ENCODE results near the gene DUSP10. TPM values are rescaled to one million over a fixed set of nuclear protein-coding genes. Genes with fewer than 3 reads are reported as not detected.

DUSP10 gene
- total RNA-seq, 1 donor from 2014 or later, result 3.5 TPM

DNA sequence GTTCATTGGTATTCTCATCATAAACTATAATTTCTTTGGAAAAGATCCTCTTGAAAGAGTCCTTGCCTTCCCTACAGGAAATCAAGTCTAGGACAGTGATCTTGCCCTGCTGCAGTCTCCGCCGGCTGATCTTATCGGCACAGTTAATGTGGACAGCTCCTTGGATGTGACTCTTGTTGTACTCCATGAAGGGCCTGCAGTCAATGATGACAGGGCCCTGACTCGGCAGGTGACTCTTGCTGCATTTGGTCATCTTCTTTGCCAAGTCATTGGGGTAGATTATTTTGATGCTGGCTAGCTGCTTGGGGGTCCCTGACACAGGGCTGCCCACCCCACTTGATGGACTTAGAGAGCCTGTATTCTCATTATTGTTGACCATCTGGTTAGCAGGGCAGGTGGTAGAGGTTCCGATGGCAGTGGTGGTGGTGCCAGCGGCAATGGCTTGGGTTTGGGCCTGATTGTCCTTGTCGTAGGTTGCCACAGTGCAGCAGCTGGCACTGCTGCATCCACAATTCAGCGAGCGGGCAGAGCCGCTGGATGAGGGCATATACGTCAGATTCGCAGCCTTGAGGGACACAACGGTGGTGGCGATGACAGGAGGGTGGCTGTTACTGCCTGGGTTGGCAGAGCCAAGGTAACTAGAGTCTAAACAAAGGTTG is 2.7 kb downstream of the DUSP10 start:
- DNase-seq (no peak), ATAC-seq (no peak)
- intact Hi-C loops (cut with micrococcal nuclease), result loop anchor here (10.0 kb wide), 1 partner anchor 174 kb away; no protein-coding TSS in a partner anchor

DNA sequence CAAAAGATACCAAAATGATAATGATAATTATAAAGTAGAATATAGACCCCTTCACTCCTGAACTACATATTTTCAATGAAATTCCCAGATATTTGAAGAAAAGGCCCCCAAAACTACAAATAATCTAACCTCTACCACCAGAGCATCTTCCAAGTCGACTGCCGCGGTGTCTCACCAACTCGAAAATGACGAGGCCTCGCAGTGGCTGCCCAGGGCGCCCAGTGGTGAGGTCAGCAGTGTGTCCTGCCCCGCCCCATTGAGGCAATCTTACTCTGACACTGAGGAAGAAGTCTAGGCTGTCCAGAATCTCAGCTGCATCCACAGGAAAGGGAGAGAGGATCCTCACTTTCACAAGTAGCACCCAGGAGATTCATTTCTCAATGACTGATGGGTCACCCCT is 5.2 kb downstream of the DUSP10 start:
- ATAC-seq, result no peak
- DNase-seq, result no peak
- intact Hi-C loops (cut with micrococcal nuclease), result loop anchor here (10.0 kb wide), 1 partner anchor 172 kb away; no protein-coding TSS in a partner anchor

DNA sequence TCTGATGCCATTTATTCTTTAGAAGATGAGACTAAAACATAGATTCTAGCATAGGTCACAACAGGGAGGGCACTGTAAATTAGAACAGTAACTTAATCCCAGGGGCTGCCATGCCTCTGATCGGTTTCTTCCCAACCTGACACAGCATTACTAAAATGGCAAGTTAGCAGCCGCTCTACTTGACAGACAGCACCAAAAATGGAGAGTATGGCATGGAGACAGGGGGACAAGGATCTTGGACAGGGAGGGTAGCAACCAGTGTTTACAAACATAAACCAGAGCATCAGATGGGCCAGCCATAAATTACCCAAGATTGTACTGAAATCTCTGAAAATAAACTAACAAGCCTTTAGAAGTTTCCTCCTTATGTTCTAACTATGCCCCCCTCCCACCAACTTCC is 5.9 kb downstream of the DUSP10 start:
- peak; percentile 32 for ATAC-seq
- intact Hi-C loops (cut with micrococcal nuclease), result loop anchor here (10.0 kb wide), 1 partner anchor 171 kb away; no protein-coding TSS in a partner anchor

DNA sequence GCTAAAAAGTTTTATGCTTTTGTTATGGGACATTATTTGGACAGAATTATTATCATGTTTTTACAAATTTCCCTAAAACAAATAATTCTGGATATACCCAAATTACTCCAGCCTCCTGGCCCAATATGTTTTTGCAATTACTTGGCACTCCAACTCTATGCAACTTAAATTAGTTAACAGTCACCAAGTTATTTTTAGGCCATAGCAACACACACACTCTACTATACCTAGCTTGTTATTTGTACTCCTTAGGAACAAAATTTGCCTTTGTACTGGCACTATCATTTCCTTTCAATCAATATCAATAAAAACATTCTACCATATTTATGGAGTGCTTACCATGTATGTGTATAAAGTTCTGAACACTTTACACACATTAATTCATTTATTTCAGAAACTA is 7.7 kb downstream of the DUSP10 start:
- no peak for DNase-seq
- intact Hi-C loops (cut with micrococcal nuclease), result loop anchor here (10.0 kb wide), 1 partner anchor 169 kb away; no protein-coding TSS in a partner anchor
- peak; percentile 83 for ATAC-seq

More for the DNA sequence above, 5.9 kb downstream of the DUSP10 start:
- DNase-seq, result no peak

DNA sequence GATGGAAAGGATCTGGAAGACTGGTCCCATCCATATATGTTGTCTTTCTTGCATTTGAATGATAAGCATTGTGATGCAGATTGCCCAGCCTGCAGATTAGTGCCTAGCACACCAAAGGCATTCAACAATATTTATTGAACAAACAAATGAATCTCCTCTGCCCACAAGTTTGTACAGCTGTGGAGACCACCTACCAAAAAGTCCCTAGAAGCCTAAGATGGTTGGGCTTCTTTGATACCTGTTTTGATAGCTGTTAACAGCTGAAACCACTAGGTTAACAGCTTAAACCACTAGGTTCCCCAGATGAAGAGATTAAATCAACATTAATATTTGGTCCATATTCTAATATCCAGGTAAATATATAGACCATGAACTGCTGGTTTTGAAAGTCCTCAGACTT is 9.8 kb downstream of the DUSP10 start:
- intact Hi-C loops (cut with micrococcal nuclease), result loop anchor here (10.0 kb wide), 1 partner anchor 167 kb away; no protein-coding TSS in a partner anchor
- ATAC-seq, result no peak
- DNase-seq, result no peak

DNA sequence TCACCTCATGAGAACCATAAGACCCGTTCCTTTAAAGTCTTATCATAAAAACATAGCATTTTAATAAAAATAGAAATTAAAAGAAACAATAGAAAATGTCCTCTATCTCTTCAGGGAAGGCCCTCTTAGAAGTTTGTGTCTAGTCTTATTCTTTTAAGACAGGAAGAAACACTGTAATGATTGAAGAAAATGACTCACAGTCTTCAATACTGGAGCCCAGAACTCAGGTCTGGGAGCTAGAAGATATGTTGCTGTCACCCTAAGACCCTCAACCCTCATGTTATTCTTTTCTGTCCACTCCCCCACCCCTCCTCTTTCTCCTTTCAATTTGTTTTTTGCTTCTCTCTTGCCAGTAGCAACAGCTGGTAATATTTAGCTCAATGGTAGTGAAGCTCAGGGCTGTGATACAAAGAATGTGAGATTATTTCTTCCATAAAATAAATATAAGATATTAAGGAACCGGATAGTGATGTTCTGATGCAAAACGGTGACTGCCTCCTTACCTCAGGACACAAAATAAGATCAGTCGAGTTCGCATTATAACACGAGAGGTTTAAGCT is 12.0 kb downstream of the DUSP10 start:
- ATAC-seq (no peak), DNase-seq (no peak)
- intact Hi-C loops (cut with micrococcal nuclease), result loop anchor here (10.0 kb wide), 1 partner anchor 165 kb away; no protein-coding TSS in a partner anchor

DNA sequence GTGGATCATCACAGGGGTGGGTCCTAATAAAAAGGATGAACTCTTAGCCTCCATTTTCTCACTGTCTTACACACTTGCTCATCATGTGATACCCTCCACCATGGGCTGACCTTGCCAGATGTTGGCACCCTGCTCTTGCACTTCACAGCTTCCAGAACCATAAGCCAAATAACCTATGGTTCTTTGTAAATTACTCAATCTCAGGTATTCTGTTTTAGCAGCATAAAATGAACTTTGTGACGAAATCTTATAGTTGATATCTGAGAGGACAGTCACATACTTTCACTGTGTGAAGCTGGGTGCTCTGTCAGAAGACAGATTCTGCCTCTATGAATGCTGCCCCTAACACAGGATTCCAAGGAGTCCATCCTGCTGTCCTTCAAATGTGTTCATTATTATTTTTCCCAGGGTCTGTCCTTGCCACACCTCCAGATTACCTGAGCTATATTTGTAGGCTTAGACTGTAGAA is 13.8 kb downstream of the DUSP10 start:
- intact Hi-C loops (cut with micrococcal nuclease), result no loop called here
- ATAC-seq, result no peak
- DNase-seq, result no peak

DNA sequence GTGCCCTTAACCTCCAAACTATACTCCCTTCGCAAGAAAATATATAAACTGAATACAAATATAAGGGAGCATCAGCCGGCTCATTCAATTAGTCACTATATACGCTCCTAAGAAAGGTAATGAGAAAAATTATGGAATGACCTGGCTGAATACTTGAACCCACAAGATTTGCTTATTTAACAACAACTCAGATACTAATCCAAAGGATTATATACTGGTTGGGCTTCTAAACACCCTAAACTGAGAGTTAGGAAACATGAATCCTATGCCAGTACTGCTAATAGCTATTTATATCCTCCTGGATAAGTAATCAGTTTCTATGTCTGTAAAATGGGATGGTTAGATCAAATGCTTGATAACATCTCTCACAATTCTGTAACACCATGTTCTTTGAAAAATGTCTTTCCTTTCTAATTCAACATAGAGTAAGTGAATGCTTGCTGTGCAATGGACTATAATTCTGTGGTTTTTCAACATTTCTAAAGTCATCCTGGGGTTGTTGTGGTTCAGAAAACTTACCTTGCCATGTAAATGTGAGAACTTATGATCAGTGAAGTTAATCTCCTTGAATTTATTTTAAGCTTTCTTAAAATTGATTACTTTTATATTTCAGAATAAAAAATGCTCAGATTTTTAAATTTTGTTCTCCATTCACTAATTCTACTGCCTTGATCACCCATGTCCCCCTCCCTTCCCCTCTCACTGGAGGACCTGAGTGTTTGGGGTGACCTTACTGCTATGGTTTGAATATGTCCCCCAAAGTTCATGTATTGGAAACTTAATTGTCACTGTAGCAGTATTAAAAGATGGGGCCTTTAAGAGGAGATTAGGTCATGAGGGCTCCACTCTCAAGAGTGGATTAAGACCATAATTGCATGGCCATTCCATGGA is 14.5 kb downstream of the DUSP10 start:
- intact Hi-C loops (cut with micrococcal nuclease), result no loop called here
- DNase-seq (no peak), ATAC-seq (no peak)

DNA sequence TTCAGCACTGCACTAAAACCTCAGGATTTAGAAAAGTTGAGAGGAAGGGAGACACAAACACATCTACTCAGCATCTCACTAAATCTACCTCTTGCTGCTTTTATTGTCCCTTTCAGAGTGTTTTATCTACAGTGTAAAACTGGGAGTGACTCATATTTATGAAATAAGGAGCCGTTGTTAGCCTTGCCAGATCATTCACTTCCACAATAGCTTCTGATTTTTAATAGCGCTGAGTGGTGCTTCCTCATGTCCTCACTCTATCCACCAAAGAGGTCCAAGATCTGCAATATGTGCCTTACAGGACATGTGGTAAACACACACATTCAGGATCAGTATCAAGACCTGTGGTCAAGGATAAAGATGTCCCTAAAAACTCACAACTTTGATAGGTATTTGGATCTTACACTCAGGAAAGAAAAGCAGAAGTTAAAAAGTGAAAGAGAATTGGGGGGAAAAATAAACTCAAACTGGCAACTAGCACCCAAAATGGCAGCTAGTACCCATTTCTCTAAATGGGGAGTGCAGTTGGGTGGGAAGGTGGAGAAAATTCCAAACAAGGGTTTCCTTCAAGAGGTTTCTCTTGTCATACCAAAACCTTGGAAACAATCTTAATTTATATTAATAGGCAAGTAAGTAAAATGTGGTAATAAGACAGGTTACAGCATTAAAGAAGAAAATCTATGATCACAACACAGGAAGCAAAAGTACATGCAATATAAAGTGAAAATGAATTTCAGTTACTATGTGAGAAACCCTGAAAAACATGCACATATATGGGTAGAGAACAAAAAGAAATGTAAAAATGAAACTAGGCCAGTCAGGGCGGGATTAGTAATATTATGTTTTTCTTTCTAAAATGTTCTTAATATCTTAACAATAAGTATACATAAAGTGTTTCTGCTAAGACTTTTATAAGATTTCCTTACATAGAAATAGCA is 15.9 kb downstream of the DUSP10 start:
- ATAC-seq (peak; percentile 36), DNase-seq (no peak)
- intact Hi-C loops (cut with micrococcal nuclease), result no loop called here

DNA sequence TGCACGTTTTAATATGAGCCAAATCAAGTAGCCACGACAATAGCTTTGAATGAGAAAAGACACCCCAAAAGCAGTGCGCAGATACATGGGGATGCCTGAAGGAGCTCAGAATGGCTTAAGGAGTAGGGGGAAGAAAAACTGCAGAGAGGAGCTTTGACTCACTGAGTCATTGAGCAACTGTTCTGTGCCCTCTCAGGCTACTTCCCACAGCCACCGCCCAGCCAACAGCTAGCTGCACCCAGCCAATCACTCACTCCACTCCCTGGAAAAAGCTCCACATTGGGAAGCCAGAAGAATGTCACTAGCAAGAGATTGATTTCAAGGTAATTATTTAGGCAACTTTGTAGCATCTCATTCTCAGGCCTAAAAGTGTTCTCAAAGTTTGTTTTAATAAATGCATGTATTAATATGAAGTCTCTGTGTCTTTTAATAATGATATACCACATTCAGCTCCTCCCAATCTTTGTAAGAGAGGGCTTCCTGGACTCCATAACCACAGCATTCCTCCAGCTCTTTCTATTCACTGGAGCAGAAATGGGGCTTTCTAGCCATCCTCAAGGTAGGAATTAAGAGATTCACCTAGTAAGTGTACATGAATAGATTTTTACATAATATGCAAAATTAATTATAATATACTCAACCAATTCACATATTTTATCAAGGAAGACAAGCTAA is 16.8 kb downstream of the DUSP10 start:
- intact Hi-C loops (cut with micrococcal nuclease), result no loop called here
- DNase-seq, result peak; percentile 57
- peak; percentile 70 for ATAC-seq

DNA sequence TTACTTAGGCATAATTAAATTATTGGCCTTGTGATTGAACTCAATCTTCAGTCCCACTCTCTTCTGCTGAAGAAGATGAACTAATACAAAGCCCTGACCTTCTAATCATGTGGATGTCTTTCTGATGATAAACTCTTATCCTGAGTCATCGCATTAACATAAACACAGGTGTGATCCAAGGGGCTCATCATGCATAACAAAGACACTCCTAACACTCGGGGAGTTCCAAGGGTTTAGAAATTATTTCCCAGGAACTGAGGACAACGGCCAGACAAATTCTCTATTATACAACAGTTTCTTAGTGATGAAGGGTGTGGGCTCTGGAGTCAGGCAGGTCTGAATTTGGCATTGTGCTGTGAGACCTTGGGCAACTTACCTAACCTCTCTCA is 18.0 kb downstream of the DUSP10 start:
- DNase-seq (no peak), ATAC-seq (no peak)
- intact Hi-C loops (cut with micrococcal nuclease), result no loop called here

DNA sequence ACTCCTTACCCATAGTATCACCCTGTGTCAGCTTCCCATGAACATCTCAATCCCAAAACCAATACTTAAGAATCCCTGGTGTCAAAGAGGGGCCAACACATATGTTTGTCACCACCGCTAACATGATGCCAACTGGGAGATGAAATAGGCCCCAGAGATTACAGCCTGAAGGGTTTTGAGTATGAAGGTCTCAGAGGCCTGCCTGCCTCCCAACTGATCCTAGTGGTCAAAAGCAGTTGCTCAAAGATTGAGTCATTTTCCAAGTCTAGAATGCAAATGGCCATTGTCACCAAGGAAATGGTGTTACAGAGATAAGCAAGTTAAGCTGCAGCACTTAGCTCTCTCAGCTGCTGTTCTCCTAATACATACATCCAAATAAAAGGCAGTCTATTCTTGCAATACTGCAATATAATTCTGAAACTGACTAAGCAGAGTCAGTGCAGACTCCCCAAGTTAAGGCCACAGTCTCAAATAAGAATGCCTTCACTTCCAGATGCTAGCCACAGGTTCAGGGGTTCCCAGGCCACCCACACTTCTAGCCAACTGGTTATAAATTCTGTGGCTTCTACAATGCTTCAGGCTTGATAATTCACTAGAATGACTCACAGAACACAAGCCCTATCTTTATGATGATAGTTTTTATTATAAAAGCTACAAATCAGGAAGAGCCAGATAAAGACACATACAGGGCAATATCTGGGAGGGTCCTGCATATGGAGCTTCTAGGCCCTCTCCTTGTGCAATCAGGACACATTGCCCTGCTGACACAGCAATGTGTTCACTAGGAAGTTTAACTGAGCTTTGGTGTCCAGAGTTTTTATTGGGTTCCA is 18.7 kb downstream of the DUSP10 start:
- peak; percentile 34 for ATAC-seq
- DNase-seq, result no peak
- intact Hi-C loops (cut with micrococcal nuclease), result no loop called here

DNA sequence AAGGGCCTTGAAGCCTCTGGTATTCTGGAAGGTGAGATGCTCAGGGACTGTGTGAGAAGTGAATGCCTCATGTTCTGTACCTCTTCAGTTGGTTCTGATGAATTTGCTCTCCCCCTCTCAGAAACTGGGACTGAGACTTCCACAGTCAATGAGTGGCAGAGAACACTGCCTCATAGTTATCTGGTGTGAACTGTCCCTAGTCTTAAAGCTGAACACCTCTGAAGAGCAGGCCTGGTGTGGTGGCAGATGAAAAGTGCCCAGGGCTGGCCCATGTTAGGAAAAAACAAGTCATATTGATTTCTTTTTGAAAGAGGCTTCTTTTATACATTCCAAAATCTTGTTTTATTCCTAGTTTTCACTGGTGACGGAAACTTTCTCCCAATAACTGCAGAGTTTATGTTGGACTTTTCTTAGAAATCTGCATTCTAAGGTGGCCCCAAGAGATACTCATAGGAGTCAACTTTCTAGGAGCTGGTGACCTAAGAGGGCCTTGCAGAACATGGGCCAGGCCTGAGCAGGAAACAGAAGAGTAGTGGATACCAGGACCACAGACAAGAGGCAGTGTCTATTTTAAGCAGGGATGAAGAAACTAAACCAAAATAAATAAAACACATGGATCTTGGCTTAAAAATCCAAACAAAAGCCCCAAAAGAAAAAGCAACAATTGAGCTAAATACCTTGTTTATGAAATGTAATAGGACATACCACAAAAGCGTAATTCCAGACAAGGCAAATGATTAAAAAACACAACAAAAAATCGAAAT is 19.5 kb downstream of the DUSP10 start:
- DNase-seq, result no peak
- peak; percentile 29 for ATAC-seq
- intact Hi-C loops (cut with micrococcal nuclease), result no loop called here

DNA sequence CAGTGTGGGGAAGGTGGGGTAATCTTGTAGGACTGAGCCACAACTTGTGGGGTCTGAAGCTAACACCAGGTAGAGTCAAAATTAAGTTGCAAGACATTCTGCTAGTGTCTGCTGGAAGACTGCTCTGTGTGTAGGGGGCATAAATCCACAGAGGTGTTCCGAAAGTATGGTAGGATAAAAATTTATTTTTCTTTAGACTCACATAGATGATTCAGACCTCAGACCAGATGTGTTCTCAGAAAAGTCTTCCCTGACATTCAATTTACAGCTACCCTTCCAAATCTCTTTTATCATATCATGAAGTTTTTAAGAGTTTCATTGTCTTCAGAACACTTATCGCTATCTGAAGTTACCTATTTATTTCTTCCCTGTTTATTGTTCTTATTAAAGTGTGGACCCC is 21.3 kb downstream of the DUSP10 start:
- DNase-seq (no peak), ATAC-seq (no peak)
- intact Hi-C loops (cut with micrococcal nuclease), result no loop called here

DNA sequence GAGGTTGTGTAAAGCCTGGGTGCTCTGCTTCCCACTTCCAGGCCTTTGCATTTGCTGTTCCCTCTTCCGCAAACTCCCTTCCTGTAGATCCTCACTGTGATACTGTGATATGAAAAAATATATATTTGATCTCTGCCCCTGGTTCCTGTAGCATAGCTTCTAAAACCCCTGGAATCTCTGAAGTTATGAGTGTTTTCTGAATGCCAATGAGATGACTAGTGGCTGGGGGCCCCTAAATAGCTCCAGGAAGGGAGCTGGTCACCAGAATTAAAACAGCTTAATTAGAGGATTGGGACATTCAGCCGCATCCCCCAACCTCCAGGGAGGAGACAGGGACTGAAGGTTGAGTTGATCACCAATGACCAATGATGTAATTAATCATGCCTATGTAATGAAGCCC is 21.9 kb downstream of the DUSP10 start:
- no peak for ATAC-seq
- intact Hi-C loops (cut with micrococcal nuclease), result loop anchor here (5.0 kb wide), 1 partner anchor 1352 kb away; no protein-coding TSS in a partner anchor
- DNase-seq, result no peak

DNA sequence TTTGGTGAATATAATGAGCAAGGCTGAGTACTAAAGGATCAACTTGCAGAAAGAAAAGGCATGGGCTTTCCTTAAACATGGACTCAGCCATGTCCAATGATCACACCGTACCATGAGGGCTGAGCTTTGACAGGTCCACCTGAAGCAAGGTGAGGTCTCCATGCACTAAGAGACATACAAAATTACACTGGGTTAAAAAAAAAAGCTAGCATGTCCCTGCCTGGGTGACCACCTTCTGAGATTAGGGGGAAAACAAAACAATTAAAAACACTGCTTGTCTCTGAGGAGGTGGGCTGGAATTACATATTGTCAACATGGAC is 22.7 kb downstream of the DUSP10 start:
- no peak for ATAC-seq
- intact Hi-C loops (cut with micrococcal nuclease), result loop anchor here (5.0 kb wide), 1 partner anchor 1353 kb away; no protein-coding TSS in a partner anchor

More for the DNA sequence above, 22.7 kb downstream of the DUSP10 start:
- no peak for DNase-seq
